ENCODE data around the gene NUP58. TPM values are rescaled to one million over a fixed set of nuclear protein-coding genes. Genes with fewer than 3 reads are reported as not detected.

NUP58 gene
- polyA plus RNA-seq, 4 donors, result 10.0 to 30.7 (median 12.2) TPM

Other genes starting within 250 kb of the NUP58 start
- under 1 TPM in 2 of 4 donors, not detected in 2; 0.16 to 0.52 TPM for gene PABPC3, start 205.5 kb upstream of the NUP58 start, polyA plus RNA-seq
- under 1 TPM in 2 of 4 donors, not detected in 2; 0.03 to 0.15 TPM for gene AMER2, start 129.3 kb upstream of the NUP58 start, polyA plus RNA-seq
- 10 to 100 TPM in 1 of 4 donors, 1 to 10 TPM in 3; 5.6 to 10.7 (median 8.4) TPM for gene MTMR6, start 14.1 kb upstream of the NUP58 start, polyA plus RNA-seq
- under 1 TPM in 2 of 4 donors, not detected in 2; 0.72 to 0.79 TPM for gene ATP8A2, start 70.3 kb downstream of the NUP58 start, polyA plus RNA-seq